HG02973 (cell line): ENCODE results near the gene GRB2.
"Not testable (repeated sequence)": the region's sequence is repeated elsewhere in the genome, so short reads cannot be mapped to it uniquely, and the experiment has no call there.

Source experiments
- ATAC-seq: cut with Tn5 transposase; IDR thresholded peaks from one replicate; pipeline ENCODE4 v1.9.1; 2021; ENCODE audit warnings: moderate library complexity; ENCODE audit not compliant: unreplicated experiment

Gene GRB2

DNA sequence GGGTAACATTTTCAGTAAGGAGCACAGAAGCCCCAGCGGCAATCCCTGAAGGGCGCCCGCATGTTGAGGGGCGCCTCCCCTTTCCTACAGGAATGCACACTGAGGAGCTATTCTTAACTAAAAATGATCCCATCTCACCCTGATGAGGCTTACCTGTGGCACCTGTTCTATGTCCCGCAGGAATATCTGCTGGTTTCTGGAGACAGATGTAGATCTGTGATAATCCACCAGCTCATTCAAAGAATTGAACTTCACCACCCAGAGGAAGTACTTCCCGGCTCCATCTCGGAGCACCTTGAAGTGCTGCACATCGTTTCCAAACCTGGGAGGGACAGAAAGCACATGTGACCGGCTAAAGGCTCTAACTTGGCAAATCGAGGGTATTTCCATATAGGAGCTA, 84.0 kb downstream of the GRB2 start:
- ATAC-seq = no peak

DNA sequence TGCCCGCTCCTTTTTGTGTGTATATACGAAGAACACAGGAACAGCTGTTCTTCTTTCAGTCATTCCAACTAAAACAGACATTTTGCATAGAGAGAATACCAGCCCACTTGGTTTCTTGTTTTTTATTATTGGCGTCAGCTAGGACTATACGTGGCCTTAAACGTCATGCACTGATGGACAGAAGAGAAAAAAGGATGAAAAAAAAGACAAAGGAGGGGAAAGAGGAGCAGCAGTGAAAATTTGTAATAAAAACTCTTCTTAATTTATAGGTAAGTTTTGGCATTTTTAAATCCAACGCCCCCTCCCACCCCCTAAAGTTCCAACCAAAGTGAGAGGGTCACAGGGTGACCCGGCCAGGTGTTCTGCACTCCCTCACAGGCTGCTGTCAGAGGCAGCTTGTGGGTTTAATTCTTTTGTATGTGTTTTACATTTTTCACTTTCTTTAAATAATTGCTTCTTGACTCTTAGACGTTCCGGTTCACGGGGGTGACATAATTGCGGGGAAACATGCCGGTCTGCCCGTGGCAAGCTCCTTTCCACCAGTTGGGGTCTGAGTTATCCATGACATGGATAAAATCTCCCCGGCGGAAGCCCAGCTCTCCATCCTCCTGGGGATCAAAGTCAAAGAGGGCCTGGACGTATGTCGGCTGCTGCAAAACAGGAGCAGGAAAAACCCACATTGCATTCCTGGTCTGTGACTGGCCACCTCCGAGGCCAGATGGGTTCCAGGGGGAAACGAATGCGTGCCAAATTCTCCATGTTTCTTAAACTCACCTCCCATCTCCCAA, 85.4 kb downstream of the GRB2 start:
- peak; percentile 39 for ATAC-seq

GRCh38 chr17:75318615-75319222, 86.8 kb downstream of the GRB2 start:
- no peak for ATAC-seq

- ATAC-seq = no peak
Observed at GRCh38 chr17:75318211-75318610, 87.3 kb downstream of the GRB2 start.

- ATAC-seq = no peak
Observed at GRCh38 chr17:75317671-75318070, 87.8 kb downstream of the GRB2 start.

DNA sequence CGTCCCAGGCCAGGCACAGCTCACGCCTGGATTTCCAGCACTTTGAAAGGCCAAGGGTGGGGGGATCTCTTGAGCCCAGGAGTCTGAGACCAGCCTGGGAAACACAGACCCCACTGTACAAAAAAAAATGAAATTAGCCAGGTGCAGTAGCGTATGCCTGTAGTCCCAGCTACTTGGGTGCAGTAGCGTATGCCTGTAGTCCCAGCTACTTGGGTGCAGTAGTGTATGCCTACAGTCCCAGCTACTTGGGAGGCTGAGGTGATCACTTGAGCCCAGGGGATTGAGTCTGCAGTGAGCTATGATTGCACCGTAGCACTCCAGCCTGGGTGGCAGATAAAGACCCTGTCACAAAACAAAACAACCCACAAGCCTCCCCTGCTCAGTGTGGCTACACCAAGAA, 89.2 kb downstream of the GRB2 start:
- ATAC-seq = no peak

DNA sequence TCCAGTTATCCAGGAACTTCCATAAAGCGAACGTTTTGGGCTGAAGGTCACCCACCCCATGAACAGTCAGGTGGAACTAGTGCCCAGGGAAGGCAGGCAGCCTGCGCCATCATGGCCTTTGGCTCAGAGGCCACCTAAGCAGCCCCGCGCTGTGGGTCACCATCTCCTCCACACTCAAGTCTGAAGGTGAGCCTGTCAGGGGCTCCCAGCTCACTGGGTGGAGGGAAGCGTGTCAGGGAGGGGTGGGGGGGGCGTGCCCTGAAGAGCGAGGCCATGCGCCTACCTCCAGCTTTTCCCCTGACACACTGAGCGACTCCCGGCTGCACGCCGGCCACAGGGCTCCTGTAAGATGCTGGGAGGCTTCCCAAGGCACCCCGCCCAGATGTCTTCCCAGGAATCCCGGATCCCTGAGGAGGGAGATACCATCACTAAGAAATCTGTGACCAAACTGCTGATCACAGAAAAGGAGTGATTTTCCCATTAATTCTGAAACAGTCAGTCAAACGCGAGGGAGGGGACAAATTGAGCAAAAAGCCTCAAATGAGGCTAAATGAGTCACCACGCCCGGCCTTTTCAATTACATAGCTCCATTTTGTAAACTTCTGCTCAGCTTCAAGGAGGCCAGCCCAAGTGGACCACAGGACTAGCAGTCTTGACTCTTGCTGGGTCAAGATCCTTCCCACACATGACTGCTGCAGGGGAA, 89.8 kb downstream of the GRB2 start:
- no peak for ATAC-seq

DNA sequence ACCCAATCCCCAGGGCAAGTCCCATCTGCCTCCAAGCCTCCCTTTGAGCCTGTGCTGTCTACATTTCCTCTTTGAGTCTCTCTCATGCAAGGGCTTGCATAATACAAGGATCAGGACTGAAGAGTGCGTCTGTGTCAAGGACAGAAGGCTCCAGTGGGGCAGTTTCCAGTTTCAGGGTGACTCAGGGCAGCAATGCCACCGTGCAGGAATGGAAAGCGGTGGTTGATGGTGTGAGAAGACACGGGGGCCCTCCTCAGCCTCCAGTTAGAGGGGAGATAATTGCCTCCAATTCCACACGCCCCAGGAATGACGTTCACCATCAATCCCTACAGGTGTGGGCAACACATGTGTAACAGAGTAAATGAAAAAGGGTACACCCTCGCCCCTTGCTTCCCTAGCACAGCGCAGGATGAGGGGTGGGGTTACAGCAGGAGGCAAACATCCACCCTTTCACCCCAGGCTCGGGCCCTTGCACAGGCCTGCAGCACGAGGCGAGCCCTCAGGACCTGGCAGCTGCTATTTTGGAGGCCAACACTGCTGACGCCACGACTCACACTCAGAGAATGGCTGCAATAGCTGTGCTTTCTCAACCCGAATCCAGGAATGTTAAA, 91.4 kb downstream of the GRB2 start:
- no peak for ATAC-seq

DNA sequence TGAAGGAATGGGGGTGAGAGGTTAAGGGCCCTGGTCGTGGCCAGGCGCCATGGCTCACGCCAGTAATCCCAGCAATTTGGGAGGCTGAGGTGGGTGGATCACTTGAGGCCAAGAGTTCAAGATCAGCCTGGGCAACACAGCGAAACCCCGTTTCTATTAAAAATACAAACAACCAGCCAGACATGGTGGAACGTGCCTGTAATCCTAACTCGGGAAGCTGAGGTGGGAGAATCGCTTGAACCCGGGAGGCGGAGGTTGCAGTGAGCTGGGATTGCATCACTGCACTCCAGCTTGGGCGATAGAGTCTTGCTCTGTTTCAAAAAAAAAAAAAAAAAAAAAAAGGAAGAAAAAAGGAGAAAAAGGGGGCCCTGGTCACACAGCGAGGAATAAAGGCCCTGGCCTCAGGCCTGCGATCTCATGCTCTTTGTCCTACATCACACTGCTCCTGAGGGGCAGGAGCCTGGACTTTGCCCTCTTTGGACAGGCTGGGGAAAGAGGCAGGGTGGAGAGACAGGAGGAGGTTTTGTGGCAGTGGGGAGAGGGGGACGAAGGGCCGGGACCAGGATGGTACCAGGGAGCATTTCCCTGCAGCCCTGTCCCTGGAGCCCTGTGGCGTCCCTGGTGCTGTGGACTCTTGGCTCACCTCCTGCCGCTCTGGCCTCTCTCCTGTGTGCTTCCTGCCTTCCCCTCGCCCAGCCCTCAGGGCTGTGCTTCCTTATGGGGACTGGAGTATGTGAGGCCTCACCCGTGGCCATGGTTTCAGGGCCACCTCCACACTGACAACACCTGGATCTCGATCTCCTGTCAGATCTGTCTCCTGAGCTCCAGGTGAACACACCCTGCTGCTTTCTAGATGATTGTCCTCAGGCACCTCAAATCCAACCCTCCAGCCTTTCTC, 96.5 kb downstream of the GRB2 start:
- ATAC-seq = no peak

- ATAC-seq = no peak
Observed at GRCh38 chr17:75307957-75308731, 97.3 kb downstream of the GRB2 start.

GRCh38 chr17:75301502-75302206, 103.8 kb downstream of the GRB2 start:
- no peak for ATAC-seq

GRCh38 chr17:75301049-75301448, 104.4 kb downstream of the GRB2 start:
- no peak for ATAC-seq

GRCh38 chr17:75300280-75300679, 105.2 kb downstream of the GRB2 start:
- no peak for ATAC-seq

GRCh38 chr17:75295201-75296158, 110.0 kb downstream of the GRB2 start:
- peak; percentile 64 for ATAC-seq

DNA sequence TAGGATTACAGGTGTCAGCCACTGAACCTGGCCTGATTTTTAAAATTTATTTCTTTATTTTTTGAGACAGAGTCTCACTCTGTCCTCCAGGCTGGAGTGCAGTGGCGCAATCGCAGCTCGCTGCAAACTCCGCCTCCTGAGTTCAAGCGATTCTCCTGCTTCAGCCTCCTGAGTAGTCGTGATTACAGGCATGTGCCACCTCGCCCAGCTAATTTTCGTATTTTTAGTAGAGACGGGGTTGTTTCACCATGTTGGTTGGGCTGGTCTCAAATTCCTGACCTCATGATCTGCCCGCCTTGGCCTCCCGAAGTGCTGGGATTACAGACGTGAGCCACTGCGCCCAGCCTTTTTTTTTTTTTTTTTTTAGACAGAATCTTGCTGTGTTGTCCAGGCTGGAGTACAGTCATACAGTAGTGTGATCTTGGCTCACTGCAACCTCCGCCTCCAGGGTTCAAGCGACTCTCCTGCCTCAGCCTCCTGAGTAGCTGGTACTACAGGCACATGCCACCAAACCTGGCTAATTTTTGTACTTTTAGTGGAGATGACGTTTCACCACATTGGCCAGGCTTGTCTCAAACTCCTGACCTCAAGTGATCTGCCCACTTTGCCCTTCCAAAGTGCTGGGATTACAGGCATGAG, 112.5 kb downstream of the GRB2 start:
- ATAC-seq = not testable (repeated sequence)

DNA sequence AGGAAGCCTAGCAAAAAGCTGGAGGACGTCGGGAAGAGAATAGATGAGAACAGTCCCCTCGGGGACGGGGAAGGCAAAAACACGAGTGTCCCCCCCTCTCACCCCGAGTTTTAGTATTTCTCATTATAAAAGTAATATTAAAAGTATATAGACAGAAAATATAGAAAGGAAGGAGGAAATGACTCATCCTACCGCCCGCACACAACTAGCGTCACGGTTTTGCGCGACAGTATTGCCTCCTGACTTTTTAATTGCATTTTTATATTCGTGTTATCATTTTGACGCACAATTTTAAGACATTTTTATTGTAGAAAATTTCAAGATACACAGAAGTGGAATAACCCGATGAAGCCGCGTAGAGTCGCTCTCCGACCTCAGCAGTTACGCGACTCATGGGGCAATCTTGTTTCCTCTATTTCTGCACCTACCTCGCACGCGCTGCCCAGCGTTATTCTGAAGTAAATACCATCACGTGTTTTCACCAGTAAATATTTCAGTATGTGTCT, 115.6 kb downstream of the GRB2 start:
- no peak for ATAC-seq

- ATAC-seq = peak; percentile 89
Observed at GRCh38 chr17:75289115-75289831, 116.2 kb downstream of the GRB2 start, which contains the start of gene SLC25A19. TSS of gene SLC25A19 (minus strand) at chr17:75289433. CDS start at chr17:75286764, 2,669 bp downstream.
